HG02610 (cell line): Measurements from ENCODE around the gene DOCK4.

Source experiments
- ATAC-seq: cut with Tn5 transposase; IDR thresholded peaks from one replicate; pipeline ENCODE4 v1.9.1; 2021; ENCODE audit warnings: mild to moderate bottlenecking, moderate library complexity; ENCODE audit not compliant: unreplicated experiment

The DOCK4 gene

DNA sequence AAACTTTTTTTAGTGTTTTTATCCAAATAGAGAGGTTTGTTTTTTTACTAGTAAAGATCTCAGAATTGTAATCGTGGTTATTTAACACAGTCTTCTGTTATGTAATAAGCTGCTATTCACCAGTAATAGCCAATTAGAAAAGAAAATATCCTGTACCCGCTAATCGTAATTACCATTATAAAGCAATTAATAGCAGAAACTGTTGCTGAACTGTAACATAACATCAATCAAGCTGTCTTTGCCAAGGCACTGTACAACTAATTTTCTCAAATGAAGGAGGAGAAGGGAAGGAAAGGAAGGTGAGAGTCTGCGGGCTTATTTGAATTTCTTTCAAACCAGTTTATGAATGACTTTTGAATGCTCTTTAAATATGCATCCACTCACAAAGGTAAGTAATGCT, 9.6 kb upstream of the DOCK4 start:
- no peak for ATAC-seq

DNA sequence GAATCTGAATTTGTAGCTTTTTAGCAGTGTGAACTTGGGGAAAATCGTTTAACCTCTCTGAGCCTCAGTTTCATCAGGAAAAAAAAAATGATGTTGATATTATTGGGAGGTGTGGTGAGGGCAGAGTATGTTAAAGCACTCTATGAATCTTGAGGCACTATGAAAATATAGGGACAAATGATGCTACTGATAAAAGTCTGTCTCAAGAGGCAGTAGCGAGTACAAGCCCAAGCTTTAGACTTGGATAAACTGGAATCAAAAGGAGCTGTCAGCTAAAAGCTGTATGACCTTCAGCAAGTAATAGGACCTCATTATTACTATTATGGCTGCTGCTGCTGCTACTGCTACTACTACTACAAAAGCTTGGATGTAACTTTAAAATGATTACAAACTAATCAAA, 8.7 kb upstream of the DOCK4 start:
- ATAC-seq, result no peak

DNA sequence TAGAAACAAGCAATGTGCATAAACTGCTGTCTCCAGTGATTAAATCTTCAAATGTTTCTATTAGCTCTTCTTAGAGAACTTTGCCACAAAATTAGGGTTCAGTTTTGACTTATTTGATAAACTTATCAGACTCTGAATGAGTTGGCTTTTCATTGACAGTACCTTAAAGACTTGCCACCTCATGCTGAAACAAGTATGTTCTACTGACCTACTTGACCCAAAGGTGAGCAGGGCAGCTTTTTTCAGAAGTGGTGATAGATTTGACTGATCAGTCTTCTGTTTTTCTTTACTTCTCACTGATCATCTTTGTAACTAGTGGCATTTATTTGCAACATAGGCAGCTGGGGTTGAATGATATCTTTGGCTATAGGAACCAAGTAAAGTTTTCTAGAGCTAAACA, 8.1 kb upstream of the DOCK4 start:
- ATAC-seq, result no peak

DNA sequence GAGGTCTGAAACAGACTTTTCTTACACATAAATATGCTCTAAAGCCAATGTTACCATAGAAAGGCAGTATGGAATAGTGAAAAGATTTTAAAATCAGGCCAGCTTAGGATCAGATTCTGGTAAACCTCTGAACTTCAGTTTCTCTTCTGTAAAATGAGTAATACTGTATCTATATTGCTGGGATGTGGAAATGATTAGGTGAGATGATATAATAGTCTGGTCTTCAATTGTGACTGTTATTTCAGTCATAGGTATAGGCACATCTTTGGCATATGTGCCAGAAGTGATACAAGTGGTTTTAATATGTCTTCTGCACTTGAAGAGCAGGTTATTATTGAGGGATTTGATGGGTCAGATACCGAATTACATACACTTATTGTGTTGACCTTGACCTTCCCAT, 7.5 kb upstream of the DOCK4 start:
- peak; percentile 47 for ATAC-seq

DNA sequence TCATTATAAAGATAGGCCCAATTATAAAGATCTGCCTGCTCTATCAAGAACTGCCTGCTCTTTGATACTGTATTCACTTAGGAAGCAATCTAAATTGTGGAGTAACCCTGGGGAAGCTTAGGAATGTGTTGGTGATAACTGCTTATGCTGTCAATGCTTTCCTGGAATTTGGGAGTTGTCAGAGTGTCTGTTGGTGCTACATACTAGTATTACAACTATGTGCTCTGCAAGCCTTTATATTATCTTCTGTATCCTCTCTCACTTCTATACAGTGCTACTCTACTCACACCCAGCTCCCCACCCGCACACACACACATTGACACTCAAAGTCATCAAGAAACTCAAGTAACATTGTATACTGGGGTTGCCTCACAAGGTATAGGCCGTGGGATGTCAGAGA, 6.4 kb upstream of the DOCK4 start:
- no peak for ATAC-seq

DNA sequence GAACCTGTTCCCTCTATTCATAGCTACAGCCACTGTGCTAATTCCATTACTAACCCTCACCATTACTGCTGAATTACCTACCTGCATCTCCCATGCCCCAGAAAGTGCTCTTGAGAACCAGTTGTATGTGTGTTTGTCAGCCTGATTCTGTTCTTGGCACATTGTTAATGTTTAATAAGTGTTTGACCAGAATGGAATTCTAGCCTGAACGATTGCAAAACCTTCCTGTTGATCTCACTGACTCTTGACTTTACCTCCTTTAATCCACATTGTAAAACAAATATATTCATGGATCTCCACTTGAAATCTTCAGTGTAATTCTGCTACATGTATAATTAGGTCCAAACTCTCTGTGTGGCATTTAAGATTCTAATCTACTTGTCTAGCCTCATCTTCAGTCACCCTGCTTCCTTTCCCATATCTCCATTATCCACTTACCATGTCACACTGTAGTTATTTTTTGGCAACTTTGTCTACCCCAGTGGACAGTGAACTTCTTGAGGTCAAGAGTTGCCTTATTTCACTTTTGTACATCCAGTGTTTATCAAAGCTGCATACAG, 5.2 kb upstream of the DOCK4 start:
- no peak for ATAC-seq

DNA sequence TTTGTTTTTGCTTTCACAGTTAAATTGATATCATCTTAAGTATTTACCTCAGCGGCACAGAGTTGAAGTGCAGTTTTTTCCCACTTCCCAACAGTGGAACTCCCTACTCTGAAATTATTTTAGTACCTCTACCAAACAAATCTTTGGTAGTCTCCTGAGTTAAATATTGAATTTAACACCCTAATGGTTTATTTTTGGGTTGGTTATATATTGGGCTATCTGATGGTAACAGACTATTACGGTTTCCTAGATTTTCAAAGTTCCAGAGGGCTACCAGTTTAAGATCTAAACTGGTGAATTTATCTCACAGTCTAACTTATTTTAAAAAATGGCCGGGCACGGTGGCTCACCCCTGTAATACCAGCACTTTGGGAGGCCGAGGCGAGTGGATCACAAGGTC, 1.6 kb upstream of the DOCK4 start:
- no peak for ATAC-seq

DNA sequence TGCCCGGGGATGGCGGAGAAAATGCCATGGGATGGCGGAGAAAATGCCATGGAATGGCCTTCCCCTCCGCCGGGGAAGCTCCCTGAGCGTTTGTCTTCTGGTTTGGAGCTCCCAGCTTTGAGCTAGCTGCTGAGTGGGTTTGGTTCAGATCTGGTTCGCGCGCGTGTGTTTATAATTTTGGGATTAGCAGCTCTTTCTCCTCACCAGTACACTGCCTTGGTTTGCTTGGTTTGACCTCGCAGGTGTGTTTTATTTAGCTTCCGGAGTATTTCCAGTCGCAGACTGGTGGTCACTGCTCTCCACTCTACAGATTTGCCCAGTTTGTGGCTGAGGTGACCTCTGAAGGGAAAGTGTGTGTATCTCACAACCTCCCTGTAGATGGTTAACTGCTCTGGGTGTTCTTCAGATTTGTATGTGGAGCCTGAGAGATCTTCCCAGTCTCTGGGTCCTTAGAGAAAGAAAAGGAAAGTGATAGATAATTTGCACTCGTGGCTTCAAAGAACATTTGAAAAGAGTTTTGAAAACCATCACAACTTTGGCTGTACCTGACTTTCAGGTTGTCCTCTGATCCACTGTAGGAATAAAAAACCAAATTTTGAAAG, 893 bp upstream of the DOCK4 start:
- ATAC-seq, result no peak

DNA sequence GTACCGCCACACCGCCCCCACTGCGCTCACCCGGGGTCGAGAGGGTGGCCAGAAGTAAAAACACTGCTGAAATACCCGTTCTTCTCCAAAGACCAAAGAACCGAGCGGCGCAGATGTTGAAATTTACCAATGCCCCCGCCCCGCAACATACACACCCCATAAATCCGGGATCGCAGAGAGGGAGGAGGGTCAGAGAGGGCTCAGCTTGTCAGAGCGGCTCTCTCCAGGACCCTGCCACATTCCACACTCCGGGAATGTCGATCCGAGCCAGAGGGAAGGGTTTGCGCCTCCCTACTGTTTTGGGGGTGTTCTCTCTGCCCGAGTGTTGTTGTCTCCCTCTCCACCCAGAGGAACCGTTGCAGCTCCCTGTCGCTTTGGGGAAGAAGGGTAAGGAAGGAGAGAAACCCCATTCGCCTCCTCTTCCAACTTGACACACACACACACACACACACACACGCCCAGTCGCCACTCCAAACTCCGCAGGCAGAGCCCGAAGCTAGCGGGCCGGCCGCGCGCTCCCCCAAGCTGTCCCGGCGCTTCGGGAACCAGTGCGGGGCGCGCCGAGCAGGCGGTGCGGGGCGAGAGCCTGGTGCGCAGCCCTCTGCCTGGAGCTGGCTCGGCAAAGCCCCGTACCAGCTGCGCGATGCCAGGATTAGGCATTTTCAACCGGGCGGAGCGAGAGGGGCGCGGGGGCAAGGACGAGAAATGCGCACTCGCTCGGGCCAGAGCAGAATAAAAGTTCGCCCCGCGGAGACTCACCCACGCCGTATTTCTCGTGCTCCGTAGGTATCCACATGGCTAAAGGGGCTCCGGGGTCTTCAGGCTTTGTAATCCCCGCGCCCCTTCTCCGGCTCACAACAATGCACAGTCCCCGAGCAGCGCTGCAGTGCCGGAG, 609 bp downstream of the DOCK4 start:
- ATAC-seq, result peak; percentile 1

DNA sequence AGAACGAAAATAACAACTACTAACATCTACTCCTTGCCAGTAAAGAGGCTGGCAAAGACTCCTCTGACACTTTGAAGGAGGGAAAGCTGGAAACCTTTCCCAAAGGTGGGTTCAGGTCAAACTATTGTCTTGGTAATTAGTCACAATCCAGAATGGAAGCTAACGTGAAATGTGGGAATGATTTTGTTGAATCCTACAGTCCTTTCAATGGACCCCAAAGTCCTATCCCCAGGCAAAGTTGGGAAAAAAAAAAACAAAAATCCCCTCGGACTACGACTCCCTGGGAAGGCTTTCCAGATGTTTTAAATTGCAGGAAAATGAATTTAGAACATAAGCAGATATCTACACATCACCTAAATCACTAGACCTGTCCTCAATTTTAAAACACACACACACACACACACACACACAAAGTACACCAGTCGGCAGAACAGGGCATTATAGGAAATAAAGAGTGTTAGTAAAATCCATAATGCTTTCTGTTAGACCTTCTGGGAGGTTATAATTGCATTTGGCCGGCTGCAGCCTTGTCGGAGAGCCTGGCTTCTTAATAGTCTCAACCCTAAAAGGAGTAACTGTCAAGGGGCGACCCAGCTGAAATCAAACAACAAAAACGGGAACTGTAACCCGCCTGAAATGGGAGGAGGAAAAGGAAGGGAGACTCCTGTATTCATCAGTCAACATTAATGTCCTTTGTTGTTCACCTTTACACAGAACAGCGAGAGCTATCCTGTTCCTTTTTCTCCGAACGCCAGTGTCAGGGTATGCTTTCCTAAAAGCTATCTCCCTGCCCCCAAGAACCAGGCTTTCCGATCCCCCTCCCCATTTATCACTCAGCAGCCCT, 1.5 kb downstream of the DOCK4 start:
- no peak for ATAC-seq

DNA sequence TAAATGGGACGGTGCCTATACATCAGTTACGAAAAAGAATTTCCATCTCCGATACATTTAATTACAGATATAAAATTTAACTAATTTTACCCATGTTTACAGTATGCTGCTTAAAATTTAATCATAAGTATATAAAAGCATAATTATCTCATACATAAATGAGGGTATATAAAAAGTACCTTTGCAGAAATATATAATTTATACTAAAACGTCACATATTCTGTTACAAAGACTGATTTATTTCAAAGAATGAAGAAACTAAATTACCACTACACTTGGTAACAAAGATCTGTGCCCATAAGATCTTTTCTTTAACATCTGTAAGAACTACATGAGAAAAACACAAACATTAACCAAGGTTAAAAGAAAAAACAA, 2.8 kb downstream of the DOCK4 start:
- ATAC-seq, result no peak

DNA sequence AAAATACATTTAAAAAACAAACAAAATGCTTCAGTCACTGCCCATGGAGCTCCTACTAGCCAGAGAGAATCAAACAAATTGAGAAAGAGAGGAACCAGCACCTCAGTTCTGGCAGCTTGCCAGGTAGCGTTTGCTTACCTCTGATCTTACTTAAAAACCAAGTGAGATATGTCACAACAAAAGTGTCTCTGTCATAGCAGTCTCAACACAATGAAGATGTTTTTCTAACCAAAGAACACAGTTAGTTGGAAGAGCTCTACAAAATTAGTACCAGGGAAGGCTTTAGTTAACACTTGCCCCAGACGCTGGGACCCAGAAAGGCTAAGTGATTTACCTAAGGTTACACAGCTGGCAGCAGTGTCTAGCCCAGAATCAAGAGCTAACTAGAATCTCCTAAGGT, 3.4 kb downstream of the DOCK4 start:
- ATAC-seq, result no peak

DNA sequence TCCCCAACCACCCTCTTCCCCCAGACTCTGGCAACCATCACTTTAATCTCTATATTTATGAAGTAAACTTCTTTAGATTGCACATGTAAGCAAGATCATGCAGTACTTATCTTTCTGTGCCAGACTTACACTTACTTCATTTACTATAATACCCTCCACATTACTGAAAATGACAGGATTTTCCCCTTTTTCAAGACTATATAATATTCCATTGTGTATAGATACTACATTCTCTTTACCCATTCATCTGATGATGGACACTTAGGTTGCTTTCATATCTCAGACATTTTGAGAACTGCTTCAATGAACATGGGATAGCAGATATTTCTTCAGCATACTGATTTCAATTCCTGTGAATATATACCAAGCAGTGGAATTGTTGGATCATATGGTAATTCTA, 4.4 kb downstream of the DOCK4 start:
- ATAC-seq, result no peak

DNA sequence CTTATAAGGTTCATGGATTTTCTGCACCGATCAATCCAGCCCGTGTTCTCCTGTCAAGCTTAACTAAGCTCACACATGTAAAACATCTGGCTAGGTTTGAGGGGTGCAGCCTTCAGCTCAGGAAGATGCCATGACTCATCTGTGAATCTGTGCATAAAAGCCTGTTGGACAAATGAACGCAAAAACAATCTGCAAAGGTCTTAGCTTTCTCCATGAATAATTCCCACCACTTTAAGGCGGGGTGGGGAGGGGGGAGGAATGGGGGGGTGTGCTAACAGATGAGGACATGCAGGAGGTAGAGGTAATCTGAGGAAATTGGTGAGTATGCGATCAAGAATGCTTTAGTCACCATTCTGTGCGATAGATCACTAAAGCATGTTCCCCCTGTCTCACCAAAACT, 4.8 kb downstream of the DOCK4 start:
- no peak for ATAC-seq

DNA sequence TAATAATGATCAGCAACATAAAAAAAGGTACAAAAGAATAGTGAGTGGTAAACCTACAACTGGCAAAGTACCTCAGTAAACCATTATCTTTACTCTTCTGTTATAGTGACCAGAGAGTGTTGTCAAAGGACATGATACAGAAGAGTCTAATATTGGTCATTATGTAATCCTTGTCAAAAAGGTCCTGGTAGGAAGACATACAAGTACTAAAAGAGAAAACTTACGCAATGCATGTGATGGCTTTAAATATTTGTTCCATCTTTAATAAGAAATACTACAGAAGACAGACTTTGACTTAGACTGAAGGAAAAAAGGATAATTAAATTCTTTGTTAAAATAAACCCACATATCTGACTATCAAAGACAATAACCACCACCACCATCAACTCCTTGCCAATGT, 6.5 kb downstream of the DOCK4 start:
- no peak for ATAC-seq

DNA sequence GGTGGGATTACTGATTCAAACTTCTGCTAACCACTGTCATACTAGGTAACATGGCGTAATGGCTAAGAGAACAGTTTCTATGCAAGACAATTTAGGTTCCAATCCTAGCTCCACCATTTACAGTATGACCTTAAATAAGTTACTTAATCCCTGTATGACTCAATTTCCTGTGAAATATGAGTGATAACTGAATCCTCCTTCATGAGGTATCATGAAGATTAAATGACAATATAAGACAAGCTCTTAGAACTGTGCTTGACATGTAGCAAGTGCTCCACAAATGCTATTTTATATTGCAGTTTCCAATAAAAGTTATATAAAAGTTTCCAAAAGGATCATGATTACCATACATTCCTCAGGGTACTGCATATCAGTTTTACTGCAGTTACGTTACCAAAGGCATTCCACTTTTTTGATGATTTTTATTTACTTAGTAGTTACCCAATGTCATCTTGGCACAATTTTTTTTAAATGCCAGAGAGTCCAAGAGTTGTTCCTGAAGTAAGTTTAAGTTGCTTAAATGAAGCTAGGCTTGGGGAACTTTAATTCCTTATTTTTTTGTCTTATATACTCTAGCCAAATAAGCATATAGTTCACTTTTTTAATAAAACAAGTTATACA, 7.1 kb downstream of the DOCK4 start:
- no peak for ATAC-seq

DNA sequence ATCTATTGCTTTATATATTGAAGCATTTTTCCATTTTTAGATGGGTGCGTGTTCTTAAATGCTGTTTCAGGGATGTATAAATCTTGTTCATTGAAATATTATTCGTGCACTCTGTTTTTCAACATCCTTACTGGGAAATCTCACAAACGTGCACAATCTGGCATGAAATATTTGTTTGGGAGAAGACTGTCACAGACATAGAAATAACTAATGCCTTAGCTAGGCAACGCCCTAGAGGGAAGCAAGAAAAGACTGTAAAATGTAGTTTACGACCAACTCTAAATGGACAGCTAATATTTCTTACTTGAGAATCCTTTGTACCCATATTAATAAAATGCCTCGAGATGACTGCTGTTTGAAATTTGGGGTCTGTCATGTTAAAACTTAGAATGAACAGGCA, 8.9 kb downstream of the DOCK4 start:
- no peak for ATAC-seq

DNA sequence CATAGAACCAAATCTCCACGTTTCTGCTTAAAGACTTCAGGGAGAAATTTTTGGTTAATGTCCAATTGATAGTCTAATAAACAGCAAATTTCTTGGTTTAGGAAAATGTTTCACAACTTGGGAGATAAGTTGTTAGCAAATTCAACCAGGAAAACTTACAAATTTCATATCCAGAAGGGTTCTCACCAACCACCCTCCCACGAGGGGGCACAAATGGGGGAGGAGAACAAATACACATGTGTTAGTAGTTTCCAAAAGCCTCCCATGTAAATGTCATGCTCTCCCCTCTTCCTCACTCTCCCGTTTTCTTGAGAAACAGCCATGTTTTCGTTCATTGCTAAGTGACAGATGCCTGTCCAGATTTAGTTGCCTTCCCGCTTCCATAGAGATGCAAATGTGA, 10.5 kb downstream of the DOCK4 start:
- no peak for ATAC-seq

DNA sequence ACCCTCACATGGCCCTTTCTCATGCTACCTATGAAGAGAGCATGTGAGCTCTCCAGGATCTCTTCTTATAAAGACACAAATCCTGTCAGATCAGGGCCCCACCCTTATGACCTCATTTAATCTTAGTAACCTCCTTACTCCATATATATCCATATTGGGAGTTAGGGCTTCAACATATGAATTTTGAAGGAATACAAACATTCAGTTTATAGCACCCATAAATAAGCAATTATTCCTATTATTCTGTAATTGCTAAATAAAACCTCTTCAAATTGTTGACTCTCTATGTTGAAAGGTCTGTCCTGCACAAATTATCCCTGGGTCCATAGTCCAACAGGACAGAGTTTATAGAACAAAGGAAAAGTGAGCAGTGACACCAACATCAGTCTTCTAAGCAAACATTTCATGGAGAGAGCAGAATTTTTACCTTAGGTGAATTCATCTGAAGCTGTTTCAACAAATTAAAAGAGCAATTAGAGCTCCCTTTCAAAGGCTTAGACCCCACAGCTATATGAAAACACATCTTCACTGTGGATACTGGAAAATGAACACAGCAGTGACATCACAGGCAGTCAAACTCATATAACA, 12.2 kb downstream of the DOCK4 start:
- no peak for ATAC-seq

DNA sequence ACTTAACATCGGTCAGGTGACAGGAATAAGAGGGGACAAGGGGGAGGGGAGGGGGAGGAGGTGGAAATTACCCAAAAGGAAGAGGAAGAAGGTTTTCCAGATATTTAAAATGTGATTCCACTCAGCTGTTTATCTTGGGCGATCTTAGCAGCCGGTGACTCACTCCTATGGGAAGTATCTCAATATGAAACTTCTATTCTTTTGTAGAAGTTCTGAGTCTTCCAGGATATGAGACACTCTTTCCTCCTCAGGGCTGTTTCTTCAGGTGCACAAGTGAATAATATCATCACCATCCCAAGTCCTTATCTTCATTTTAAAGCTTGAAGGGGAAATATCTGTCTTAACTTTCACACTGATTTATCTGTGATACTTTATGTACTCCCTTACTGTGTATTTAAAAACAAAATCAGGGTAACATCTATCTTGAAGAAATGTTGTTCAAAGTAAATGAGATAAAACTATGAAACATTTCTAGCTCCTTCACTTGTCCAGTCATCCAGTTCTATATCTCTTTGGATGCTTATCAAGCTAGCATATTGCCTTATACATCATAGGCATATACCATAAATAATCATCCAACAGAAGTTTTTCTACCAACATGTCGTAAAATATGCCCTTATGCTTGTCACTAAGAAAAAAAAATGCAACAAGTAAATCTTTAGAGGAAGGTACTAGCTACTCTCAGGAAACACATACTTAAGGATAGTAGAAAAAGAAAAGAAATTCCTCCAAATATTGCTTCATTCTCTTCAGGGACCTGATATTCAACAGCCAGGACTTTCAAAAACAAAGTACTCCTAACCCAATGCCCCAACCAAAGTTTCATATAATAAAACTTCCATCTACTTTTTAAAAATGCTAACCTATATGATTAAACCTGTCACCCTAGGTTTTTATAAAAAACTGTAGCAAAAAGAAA, 13.7 kb downstream of the DOCK4 start:
- no peak for ATAC-seq
